ENCODE data around the gene ATAD2B.

DNA sequence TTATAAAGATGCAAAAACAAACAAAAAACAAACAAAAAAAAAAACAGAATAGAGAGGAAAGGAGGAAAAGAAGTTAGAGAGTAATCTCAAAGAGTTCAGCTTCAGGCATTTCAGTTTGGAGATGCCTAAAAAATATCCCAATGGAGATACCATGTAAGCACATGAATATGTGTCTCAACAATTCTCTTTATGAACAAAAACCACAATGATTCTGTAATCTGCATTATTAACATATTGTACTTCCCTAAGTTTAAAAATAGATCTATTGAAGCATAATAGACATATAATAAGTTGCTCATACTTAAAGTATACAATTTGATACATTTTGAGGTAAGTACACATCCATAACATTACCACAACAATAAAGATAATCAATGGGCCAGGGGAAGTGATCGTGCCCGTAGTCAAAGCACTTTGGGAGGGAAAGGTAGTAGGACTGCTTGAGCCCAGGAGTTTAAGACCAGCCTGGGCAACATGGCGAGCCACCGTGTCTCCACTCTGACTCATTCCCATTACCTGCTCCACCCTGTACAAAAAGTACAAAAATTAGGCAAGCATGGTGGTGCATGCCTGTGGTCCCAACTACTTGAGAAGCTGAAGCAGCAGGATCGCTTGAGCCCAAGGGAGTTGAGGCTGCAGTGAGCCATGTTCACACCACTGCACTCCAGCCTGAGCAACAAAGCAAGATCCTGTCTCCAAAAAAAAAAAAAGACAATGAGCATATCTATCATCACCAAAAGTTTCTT is 158.9 kb downstream of the ATAD2B start:
- TF ChIP-seq EP300 (IDR thresholded peaks at IDR 0.05) (no peak), POLR2AphosphoS5 (IDR thresholded peaks at IDR 0.05) (no peak), POLR2A (IDR thresholded peaks at IDR 0.05) (no peak)
- TF ChIP-seq, protein P1, sequence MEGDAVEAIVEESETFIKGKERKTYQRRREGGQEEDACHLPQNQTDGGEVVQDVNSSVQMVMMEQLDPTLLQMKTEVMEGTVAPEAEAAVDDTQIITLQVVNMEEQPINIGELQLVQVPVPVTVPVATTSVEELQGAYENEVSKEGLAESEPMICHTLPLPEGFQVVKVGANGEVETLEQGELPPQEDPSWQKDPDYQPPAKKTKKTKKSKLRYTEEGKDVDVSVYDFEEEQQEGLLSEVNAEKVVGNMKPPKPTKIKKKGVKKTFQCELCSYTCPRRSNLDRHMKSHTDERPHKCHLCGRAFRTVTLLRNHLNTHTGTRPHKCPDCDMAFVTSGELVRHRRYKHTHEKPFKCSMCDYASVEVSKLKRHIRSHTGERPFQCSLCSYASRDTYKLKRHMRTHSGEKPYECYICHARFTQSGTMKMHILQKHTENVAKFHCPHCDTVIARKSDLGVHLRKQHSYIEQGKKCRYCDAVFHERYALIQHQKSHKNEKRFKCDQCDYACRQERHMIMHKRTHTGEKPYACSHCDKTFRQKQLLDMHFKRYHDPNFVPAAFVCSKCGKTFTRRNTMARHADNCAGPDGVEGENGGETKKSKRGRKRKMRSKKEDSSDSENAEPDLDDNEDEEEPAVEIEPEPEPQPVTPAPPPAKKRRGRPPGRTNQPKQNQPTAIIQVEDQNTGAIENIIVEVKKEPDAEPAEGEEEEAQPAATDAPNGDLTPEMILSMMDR (IDR thresholded peaks at IDR 0.05) = no peak

Data from sigmoid colon (tissue), 4 donors.